NCI-H1105 treated with DMSO at 0.1 percent for 48 hours (cell line): ENCODE results near the gene TMEM229A.
A peak's percentile ranks its signal among the peaks of the same experiment; 100 is the strongest.
"Not testable (repeated sequence)": the region's sequence is repeated elsewhere in the genome, so short reads cannot be mapped to it uniquely, and the experiment has no call there.

ENCODE experiments used
- DNase-seq: peaks from one replicate; lab custom pipeline; 2025; lab: John Stamatoyannopoulos, UW

The TMEM229A gene

DNA sequence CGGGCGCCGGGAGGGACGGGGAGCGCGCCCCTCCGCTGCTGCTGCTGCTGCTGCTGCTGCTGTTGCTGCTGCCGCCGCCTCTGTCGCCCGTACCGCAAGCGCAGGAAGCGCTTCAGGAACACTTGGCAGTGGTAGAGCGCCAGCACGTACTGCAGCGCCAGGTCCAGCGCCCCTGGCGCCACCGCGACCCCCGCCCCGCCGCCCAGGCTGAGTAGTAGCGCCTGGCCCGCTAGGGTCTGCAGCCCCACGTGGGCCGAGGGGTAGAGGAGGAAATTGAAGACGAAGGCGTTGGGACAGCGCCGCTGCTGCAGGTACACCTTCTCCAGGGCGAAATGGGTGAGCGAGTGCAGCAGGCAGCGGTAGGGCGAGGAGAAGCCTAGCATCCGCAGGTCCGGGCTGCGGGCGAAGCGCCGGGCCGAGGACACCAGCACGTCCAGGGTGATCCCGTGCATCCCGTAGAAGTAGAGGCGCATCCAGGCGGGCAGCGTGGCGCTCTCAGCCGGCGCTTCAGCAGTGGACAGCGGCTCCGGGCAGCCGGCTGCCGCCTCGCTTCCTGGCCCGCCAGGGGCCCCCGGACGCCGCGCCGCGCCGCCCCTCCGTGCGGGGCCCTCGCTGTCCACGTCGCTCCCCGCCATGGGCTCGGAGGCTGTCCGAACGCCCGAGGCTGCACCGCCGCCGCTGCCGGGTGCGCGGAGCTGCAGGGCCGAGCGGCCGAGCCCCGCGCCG lies at the start of gene TMEM229A:
Gene TMEM229A, minus strand, starts transcription at position 699 of the 726 bp plus-strand sequence. Its CDS starts 64 bp downstream, at position 635.
- DNase-seq = peak; percentile 65

DNA sequence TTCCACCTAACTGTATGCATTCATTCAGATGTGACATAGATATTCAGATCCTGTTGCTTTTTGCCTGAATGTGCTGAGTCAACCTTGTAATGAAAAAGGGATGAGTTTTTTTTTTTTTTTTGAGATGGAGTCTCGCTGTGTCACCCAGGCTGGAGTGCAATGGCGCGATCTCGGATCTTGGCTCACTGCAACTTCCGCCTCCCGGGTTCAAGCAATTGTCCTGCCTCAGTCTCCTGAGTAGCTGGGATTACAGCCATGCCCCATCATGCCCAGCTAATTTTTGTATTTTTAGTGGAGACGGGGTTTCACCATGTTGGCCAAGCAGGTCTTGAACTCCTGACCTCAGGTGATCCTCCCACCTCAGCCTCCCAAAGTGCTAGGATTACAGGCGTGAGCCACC lies 49.4 kb upstream of the TMEM229A start:
- not testable (repeated sequence) for DNase-seq

DNA sequence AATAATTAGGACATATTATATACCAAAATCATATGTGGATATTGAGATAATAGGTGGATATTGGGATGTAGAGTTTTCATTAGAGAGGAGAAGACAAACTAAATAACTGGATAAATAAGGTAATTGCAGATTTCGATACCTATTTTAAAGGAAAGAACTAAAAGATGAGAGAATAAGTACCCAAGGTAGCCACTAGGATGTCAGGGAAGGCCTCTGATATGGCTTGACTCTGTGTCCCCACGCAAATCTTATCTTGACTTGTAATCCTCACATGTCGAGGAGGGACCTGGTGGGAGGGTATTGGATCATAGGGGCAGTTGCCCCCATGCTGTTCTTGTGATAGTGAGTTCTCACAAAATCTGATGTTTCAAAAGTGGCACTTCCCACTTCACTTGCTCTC lies 44.7 kb upstream of the TMEM229A start:
- DNase-seq = no peak

DNA sequence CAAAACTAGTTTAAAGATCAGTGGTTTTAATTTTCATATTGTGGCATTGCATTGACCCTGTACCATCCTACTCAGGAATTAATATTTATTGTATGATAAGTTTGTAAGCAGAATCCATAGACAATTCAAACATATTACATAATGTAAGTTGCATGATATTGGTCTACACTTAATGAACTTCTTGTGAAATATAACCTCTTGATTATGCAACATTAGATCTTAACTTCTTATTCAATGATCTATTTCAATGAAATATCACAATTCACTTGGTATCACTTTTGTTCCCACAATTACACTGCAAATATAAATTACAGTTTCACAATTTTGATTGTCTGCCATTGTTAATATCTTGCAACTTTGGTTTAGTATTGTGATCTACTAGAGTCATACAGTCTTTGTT lies 44.0 kb upstream of the TMEM229A start:
- no peak for DNase-seq

DNA sequence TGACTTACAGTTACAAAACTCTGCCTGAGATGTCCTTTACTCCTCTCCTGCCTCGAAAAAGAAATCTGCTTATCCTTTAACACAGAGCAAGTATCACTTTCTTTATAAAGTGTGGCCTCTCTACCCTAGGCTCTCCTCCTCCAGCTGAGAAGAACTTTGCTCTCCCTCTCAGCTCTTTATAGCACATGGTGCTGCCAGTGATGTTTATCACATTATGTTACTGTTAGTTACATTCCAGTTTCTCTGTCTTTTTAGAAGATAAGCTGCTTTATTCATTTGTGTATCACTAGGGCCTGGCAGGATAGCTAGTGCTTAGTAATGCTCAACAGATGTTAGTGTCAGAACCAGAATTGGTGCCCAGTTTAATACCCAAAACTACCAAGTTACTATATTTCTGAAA lies 41.1 kb upstream of the TMEM229A start:
- no peak for DNase-seq

DNA sequence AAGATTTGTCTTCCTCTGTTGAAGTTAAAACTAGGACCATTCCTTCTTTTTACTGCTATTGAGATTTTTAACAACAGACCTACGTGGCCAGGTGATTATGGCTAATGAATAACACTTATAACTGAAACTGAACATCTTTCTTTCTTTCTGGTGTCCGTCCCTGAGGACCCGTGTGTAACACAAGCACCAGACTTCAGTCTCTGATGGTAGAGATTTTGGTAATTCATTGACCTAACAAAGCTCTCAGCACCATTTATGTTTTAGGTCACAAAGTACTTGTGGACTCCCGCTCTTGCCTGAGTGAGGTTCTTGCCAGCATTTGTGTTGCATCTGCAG lies 40.4 kb upstream of the TMEM229A start:
- no peak for DNase-seq

DNA sequence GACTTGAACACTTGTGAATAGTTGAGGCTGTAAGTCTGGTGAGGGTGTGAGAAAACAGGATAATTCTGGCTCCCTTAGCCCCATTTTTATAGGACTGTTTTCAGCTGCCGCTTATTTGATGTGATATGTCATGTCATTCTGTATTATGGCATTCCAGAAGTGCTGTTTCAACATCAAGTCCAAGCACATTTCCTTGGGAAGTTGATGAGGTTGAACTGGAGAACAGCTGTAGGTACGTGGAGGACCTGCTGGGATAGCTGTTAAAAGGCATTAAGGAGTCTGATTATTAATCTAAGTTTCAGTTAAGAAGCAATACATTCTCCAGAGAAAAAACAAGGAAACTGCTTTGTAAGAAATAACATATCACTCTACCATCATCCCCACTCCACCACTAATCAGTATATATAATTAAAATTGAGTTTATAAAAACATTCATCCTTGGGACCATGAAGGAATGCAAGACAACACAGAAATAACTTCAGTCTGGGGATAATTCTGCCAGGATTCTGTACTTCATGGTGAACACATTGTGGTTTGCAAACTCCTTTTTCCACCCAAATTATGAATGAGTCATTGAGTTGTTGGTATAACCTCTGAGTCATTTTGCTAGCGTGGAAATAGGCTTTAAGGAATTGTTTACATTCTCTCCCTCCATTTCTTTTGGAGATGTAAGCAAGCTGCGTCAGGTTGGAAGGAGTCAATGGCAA lies 39.9 kb upstream of the TMEM229A start:
- no peak for DNase-seq

DNA sequence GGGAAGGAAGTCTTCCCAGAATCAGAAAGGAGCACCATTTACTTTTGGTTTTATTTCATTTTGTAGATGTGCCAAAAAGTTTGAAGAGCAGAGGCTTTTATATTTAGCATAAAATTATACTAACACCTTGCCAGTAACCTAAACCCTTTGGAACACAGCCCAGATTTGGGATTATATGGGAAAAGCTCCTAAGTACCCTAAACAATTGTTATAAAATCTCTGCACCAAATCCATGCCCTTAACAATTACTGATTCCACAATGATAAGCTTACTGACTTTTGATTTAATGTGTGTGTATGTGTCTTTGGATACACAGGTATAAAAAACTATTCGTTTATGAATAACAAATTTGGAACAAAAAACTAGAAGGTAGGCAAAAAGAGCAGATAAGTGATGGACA lies 39.0 kb upstream of the TMEM229A start:
- DNase-seq = peak; percentile 88

DNA sequence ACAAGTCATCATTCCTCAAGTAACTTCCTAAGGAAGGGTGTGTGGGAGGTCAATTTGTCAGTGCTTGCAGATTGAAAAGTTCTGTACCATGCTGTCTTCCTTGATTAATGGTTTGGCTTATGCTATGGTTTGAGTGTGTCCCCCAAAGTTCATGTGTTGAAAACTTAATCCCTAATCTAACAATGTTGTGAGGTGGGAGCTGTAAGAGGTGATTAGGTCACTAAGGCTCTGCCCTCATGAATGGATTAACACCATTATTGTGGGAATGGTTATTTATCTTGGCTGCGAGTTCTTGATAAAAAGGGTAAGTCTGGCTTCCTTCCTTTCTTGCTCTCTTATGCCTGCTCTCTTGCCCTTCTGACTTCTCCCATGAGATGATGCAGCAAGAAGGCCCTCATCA lies 29.3 kb upstream of the TMEM229A start:
- DNase-seq = no peak

DNA sequence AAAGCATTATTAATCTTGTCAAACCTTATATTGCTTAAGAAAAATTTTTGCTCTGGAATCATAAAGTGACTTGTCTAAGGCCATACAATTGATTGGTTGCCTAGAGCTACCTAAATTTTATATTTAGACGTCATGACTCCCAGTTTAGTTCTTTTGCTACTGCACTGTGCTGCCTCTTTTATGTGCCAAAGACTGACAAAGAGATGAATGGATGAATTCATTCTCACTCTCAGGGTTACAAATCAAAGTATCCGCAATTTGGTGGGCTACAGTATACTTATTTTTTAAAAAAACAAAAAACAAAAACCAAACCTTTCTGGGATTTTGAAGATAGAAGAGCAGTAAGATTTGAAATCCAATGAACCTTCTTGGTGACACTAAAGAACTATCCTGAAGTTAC lies 27.7 kb upstream of the TMEM229A start:
- no peak for DNase-seq

DNA sequence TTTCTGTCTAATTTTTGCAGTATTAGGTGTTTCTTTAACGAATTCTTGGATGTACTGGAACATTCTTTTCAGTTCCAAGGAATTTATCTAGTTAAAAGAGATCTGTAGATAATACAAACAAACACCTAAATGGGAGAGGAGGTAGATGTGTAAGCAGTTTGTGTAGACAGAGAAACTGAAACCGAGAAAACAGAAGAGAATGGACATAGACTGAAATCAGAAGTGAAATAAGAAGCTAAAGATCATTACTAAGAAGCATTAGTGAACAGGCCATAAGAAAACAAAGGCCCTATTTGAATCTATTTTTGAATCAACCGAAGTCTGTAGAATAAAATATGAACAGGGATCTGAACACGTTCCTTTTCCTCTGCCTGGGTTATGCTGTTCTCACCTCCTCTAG lies 26.5 kb upstream of the TMEM229A start:
- no peak for DNase-seq

DNA sequence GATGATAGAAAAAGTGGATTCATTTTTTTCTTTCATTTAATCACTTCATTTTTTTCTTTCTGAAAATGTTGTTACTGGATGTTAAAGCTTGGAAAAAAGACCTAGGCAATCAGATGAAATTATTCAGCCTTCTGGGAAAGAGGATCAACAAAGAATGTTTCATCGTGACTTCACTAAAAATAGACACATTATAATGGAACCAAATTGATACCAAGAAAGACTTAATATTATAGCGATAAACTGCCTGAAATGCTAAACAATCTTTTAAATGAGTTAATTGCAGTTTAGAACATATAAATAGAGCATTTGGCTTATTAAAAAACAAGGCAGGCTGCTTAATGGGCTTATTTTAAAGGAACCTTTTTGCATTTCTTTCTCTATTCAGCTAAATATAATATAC lies 25.6 kb upstream of the TMEM229A start:
- no peak for DNase-seq

DNA sequence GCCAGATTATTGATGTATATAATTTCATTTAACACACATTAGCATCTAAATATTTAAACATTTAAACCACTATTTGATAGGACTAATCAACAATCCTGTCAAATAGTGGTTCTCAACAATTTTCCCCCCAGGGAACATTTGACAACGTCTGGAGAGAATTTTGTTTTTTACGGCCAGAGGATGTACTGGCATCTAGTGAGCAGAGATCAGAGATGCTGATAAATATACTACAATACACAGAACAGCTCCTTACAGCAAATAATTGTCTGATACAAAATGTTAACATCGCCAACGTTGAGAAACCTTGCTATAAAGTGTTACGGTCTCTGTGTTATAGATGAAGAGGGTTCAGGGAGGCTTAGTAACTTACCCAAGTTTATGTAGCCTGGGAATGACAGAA lies 25.0 kb upstream of the TMEM229A start:
- no peak for DNase-seq

DNA sequence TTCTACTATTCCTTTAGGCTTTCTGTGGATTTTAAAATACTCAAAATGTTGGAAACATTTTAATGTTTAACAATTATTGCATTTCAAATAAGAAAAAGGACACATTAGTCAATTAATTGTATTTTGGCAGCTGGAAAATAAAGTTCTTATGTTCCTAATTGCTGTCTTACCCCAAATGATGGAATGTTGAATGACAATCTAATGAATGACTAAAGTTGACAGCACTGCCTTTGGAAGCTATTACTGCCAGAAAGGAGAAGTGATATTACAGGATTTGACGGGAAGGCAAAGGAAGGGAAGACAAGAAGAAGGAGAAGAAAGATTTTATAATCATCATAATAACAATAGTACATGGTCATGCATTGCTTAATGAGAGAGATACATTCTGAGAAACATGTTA lies 23.4 kb upstream of the TMEM229A start:
- no peak for DNase-seq

DNA sequence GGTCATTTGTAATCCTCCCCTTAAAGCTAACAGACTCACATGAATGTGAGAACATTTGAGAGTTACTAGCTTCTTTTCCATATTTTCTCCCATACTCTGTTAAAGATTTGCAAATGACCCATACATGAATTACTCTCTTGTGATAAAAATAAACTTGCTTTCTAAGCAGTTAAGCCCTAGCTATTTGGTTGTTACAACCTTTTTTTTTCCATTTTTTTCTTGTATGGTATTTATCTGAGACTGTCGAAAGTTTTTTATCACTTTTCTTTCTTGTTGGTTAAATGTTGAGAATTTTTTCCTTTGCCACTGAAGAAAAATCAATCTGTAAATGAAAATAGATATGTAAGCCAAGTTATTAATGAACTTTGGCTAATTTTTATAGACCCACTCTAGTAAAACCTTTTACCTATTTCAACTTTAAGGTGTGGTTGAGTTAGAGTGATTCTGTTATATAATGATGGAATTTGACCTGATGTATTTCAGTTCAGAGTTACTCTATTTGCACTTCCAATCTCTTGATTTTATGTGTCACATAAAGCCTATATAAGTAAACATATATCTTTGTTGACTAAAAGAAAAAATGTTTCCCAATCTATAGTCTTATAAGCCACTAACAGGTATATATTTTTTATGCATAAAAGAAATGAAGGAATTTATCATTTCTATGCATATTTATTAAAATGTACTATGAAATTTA lies 19.0 kb upstream of the TMEM229A start:
- no peak for DNase-seq

DNA sequence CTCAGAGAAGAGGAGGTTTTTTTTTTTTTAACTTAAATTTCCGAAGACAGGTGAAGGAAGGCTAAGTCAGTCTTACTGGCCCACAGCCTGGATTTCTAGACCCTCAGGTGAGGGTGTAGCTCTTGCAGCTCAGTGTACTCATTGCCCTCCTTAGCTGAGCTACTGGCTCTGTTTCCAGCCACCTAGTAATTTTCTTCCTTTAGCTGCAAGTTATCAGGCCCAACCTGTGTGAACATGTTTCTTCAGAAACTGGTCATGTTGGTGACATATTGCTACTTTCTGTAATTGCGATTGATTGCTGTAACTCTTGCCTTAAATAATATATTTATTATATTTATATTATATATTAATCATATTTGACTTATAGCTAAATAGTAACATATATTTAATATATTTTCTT lies 10.0 kb upstream of the TMEM229A start:
- no peak for DNase-seq

DNA sequence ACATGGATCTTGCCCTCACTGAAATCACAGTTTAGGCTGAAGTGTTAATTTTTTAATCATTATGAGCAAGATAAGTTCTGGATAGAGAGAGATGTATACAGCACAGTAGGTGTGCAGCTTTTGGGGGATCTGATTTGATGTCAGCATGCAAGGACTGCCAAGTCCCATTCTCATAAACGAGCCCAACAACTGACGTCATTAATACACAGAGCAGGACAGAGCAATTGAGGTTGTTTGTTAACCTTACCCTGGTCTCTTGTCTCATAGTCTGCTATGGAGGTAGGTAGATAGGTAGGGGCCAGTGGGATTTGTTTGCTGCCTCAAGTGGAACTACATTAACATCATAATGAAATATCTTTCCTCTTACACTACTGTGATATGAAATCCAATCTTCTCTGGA lies 8.6 kb upstream of the TMEM229A start:
- no peak for DNase-seq

DNA sequence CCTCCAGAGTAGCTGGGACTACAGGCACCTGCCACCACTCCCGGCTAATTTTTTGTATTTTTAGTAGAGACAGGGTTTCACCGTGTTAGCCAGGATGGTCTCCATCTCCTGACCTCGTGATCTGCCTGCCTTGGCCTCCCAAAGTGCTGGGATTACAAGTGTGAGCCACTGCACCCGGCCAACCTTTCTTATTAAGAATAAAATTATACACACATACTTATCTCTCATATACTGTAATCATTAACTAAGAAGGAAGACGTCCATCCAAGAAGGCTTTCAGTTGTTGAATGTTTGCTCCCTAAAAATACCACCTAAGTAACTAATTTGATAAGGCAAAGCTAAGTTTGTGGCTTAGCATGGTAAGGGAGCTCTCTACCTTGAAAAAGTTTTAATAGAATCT lies 5.0 kb upstream of the TMEM229A start:
- not testable (repeated sequence) for DNase-seq

DNA sequence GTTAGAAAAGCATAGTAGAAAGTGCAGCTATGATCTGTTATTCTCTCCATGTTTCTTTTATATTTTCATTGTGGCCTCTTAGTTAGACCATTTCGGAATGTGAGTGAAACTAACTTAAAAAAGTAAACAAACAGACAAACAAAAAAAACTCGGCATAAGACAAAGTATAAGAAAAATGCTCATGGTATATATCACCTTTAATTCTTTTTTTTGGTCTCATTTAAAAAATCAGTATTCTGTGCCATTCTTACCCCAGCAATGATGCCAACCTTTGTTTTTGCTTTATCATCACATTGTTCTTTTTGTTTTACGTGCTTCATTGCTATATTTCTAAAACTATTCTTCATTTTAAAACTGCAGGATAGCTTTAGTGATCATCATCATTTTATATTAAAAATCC lies 2.8 kb upstream of the TMEM229A start:
- DNase-seq = no peak

DNA sequence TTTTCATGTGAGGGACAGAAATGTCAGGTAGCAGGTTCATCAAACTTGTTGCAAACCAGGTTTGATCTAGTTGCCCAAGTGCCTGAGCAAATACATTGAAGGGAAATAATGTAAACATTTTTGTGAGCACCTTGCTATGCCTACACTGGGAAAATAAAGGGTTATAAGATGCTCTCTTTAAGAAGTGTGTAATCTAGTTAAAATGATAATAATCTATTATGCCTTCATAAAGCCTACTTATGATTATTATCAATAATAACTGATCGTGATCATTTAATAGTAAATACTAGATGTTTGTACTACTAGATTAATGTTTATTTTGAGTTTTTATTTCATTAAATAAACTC lies 1.9 kb upstream of the TMEM229A start:
- no peak for DNase-seq

DNA sequence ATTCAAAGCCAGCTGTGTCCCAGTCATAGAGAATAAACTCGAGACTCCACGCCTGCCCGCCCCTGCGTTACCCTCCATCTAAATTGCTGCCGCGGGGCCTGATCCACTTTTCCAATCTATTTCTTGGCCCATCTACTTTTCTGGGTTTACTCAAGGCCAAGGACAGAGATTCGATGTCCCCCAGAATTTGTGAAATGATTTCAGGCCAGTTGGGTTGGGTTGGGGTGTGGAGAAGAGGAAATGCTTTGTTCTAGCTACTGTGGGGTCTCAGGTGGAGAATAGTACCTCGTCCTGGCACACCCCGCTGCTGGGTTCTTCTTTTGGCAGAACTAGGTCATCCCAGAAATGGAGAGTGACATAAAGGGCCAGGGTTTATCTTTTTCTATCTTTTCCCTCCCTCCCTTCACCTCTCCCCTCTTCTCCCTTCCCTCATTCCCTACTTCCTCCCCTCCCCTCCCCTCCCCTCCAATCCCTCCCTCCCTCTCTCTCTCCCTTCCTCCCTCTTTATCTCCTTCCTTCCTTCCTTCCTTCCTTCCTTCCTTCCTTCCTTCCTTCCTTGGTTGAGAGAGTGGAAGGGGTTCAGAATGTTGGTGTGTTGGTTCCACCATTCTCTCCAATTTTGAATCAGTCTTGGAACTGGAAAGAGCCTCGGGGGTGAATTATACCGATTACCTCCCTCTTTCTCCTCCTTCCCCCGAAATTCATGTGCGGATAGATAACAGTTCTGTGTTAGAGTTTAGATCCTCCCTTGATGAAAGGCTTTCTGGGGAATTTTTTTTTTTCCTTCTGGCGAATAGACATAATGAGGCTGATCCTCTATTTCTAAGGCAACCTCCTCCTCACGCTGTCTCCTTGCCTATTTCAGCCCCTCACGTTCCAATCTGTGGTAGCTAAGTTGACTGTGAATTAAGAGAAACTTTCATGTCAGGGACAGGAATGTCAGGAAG lies 1.2 kb upstream of the TMEM229A start:
- no peak for DNase-seq

DNA sequence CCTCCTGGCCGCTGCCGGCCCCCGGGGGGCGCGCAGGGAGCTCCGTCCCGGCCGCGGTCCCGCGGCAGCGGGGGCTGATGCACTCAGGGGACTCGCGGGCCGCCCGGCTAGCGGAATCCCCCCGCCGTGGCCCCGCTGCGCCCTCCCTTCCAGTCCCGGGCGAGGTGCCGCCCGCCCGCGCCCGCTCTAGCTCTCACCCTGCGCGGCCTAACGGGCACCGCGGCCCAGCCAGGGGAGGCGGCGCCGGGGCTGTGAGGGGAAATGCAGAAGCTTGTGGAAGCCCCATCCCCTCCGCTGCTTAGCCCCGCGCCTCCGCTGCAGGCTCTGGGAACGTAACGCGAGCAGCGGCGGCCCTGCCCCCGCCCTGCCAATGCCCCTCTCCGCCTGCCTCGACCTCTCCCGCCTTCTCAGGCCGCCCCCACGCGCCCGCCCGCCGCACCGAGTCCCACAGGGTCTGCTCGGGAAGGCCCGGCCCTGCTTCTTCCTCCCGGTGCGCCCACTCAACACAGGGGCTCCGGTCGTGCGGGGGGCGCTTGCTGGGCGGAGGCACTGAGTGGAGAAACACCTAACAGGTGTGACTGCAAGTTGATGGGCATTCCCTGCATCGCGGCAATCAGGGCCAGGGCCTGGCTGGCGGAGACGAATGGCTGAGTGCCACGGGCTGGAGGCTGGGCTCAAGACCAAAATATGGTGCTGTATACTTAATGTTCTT lies 384 bp upstream of the TMEM229A start:
- peak; percentile 59 for DNase-seq
